Type B pancreatic cell (in vitro differentiated cells): Measurements from ENCODE around the gene COL8A1. TPM values are rescaled to one million over a fixed set of nuclear protein-coding genes. Genes with fewer than 3 reads are reported as not detected.

ENCODE experiments used
- DNase-seq: peaks from one replicate; pipeline ENCODE4 v3.0.0; 2021; ENCODE audit warnings: mixed read lengths; ENCODE audit not compliant: unreplicated experiment; ENCODE audit errors: extremely low spot score
- H3K27ac Mint-ChIP-seq: 2 replicates; pipeline ENCODE4 v1.8.0; 2021; ENCODE audit warnings: mild to moderate bottlenecking, mixed read lengths
- H3K27me3 Mint-ChIP-seq: 2 replicates; pipeline ENCODE4 v1.8.0; 2021; ENCODE audit warnings: mixed read lengths
- H3K36me3 Mint-ChIP-seq: 2 replicates; pipeline ENCODE4 v1.8.0; 2021; ENCODE audit warnings: mixed read lengths
- H3K4me1 Mint-ChIP-seq: one replicate; pipeline ENCODE4 v1.8.0; 2021; ENCODE audit warnings: mixed read lengths; ENCODE audit not compliant: unreplicated experiment
- H3K4me3 Mint-ChIP-seq: 2 replicates; pipeline ENCODE4 v1.8.0; 2021; ENCODE audit warnings: mild to moderate bottlenecking, mixed read lengths
- H3K9me3 Mint-ChIP-seq: 2 replicates; pipeline ENCODE4 v1.8.0; 2021; ENCODE audit warnings: mixed read lengths
- CTCF ChIP-seq: fragments of 200-600 bp; sonication (generic); conservative IDR thresholded peaks from 2 replicates; pipeline ENCODE4 v1.5.0; 2021; ENCODE audit warnings: antibody characterized with exemption, mild to moderate bottlenecking
- total RNA-seq: library from RNA; stranded (reverse); gene quantifications from 2 replicates; pipeline ENCODE4 v1.2.1, GENCODE V29; 2021; ENCODE audit warnings: low replicate concordance

The COL8A1 gene
- total RNA-seq, 1 donor from 2014 or later = 2.6 TPM

GRCh38 chr3:99669879-99670555 is 31.6 kb downstream of the COL8A1 start:
- DNase-seq = no peak
- Mint-ChIP-seq H3K4me3 (no peak overlapping the region), H3K4me1 (no peaks in the 10 kb centered on the region), H3K27me3 (peaks cover 8% of the 10 kb centered on the region), H3K36me3 (no peaks in the 10 kb centered on the region), H3K9me3 (no peaks in the 10 kb centered on the region), H3K27ac (no peak overlapping the region)
- no peak for TF ChIP-seq CTCF

- Mint-ChIP-seq H3K9me3 (no peaks in the 10 kb centered on the region), H3K27me3 (peaks cover 8% of the 10 kb centered on the region), H3K4me1 (no peaks in the 10 kb centered on the region), H3K4me3 (no peak overlapping the region), H3K27ac (no peak overlapping the region), H3K36me3 (no peaks in the 10 kb centered on the region)
- TF ChIP-seq CTCF = no peak
- DNase-seq = no peak
These were observed 32.2 kb downstream of the COL8A1 start for GRCh38 chr3:99670556-99670950.

- no peak for DNase-seq
- H3K4me3 Mint-ChIP-seq = no peak overlapping the region
- H3K27ac Mint-ChIP-seq = no peak overlapping the region
- H3K4me1 Mint-ChIP-seq = no peaks in the 10 kb centered on the region
- H3K9me3 Mint-ChIP-seq = no peaks in the 10 kb centered on the region
- H3K27me3 Mint-ChIP-seq = peaks cover 5% of the 10 kb centered on the region
- no peaks in the 10 kb centered on the region for H3K36me3 Mint-ChIP-seq
- no peak for TF ChIP-seq CTCF
These were observed 35.8 kb downstream of the COL8A1 start for GRCh38 chr3:99674086-99674789.

- H3K9me3 Mint-ChIP-seq = no peaks in the 10 kb centered on the region
- H3K36me3 Mint-ChIP-seq = no peaks in the 10 kb centered on the region
- H3K4me3 Mint-ChIP-seq = no peak overlapping the region
These were observed 39.6 kb downstream of the COL8A1 start for GRCh38 chr3:99678023-99678422.

GRCh38 chr3:99678896-99679295 is 40.5 kb downstream of the COL8A1 start:
- H3K36me3 Mint-ChIP-seq = no peaks in the 10 kb centered on the region
- H3K9me3 Mint-ChIP-seq = no peaks in the 10 kb centered on the region
- H3K4me3 Mint-ChIP-seq = no peak overlapping the region
- H3K27ac Mint-ChIP-seq = no peak overlapping the region
- TF ChIP-seq CTCF = no peak
- no peaks in the 10 kb centered on the region for H3K27me3 Mint-ChIP-seq
- no peaks in the 10 kb centered on the region for H3K4me1 Mint-ChIP-seq
- no peak for DNase-seq

More at GRCh38 chr3:99678023-99678422, 39.6 kb downstream of the COL8A1 start:
- TF ChIP-seq CTCF = no peak
- no peak for DNase-seq
- Mint-ChIP-seq H3K27me3 (no peaks in the 10 kb centered on the region), H3K27ac (no peak overlapping the region), H3K4me1 (no peaks in the 10 kb centered on the region)
